ENCODE results near the gene GGN.

GRCh38 chr19:38429811-38430156, 42.0 kb upstream of the GGN start:
- TF ChIP-seq RAD21 (IDR thresholded peaks at IDR 0.05; ENCODE audit: low read depth) (no peak), EP300 (IDR thresholded peaks at IDR 0.05; ENCODE audit: borderline replicate concordance) (no peak)

Measured in Ishikawa (cell line).